Activated CD4-positive, alpha-beta T cell treated with anti-CD3 and anti-CD28 coated beads, Interleukin-2, Interleukin-4, amounts not matched to agents 100 ng/mL and 50 ng/mL, durations not matched to agents 16 hours and 8 hours (primary cell): ENCODE measurements around the gene TAF1C.

ENCODE experiments used
- DNase-seq: peaks from one replicate; pipeline ENCODE4 v3.0.0-alpha.2; 2020; ENCODE audit warnings: low spot score

The TAF1C gene

GRCh38 chr16:84182680-84183571, 3.9 kb downstream of the TAF1C start:
- no peak for DNase-seq

- no peak for DNase-seq
Measured at GRCh38 chr16:84182104-84182503, 4.8 kb downstream of the TAF1C start.

- DNase-seq: no peak
Measured at GRCh38 chr16:84181144-84181915, 5.5 kb downstream of the TAF1C start.

- no peak for DNase-seq
Measured at GRCh38 chr16:84180519-84181140, 6.2 kb downstream of the TAF1C start.

GRCh38 chr16:84179612-84180320, 7.1 kb downstream of the TAF1C start:
- DNase-seq: no peak

- no peak for DNase-seq
Measured at GRCh38 chr16:84178892-84179611, 7.8 kb downstream of the TAF1C start.

- DNase-seq: no peak
Measured at GRCh38 chr16:84178146-84178765, 8.6 kb downstream of the TAF1C start.

- no peak for DNase-seq
Measured at GRCh38 chr16:84177741-84178073, 9.2 kb downstream of the TAF1C start.

- no peak for DNase-seq
Measured at GRCh38 chr16:84176192-84177053, 10.4 kb downstream of the TAF1C start.

- DNase-seq: peak; percentile 49
Measured at GRCh38 chr16:84175350-84176081, 11.3 kb downstream of the TAF1C start.

- DNase-seq: no peak
Measured at GRCh38 chr16:84174396-84174795, 12.5 kb downstream of the TAF1C start.

- DNase-seq: no peak
Measured at GRCh38 chr16:84169765-84170310, 17.0 kb downstream of the TAF1C start.

GRCh38 chr16:84166796-84167695, 19.8 kb downstream of the TAF1C start:
- DNase-seq: peak; percentile 74

GRCh38 chr16:84165746-84166145, 21.1 kb downstream of the TAF1C start:
- no peak for DNase-seq

GRCh38 chr16:84161801-84162200, 25.1 kb downstream of the TAF1C start:
- no peak for DNase-seq

- no peak for DNase-seq
Measured at GRCh38 chr16:84161037-84161436, 25.8 kb downstream of the TAF1C start.

- DNase-seq: no peak
Measured at GRCh38 chr16:84159800-84160199, 27.1 kb downstream of the TAF1C start.

- no peak for DNase-seq
Measured at GRCh38 chr16:84159007-84159406, 27.9 kb downstream of the TAF1C start.
